ENCODE measurements around the gene USPL1.

DNA sequence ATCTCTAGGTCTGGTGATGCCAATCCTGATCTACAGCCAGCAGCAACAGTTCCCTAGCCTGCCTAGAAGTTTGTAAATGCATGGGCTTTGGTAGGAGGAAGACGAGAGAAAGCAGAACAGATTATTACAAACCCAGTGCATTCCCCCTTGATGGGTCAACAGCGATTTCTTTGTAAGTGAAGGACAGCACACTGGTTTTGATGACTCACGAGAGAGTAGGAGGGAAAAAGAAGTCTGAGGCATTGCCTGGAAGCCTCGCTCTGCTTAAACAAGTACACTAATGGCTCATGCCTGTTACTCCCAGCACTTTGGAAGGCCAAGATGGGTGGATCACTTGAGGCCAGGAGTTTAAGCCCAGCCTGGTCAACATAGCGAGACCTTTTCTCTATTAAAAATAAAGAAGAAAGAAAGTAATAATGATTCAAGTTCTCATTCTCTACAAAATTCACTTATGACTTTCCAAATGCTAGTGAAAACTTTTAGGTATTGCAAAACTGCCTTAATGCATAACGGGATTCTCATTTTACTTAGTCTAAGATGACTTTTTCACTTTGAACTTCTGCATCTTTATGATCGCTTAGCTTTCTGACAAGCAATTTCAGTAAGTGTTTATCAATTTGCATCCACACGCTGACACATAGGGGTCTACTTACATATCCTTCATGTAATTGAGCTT is 47.7 kb upstream of the USPL1 start:
- TF ChIP-seq, protein P1, sequence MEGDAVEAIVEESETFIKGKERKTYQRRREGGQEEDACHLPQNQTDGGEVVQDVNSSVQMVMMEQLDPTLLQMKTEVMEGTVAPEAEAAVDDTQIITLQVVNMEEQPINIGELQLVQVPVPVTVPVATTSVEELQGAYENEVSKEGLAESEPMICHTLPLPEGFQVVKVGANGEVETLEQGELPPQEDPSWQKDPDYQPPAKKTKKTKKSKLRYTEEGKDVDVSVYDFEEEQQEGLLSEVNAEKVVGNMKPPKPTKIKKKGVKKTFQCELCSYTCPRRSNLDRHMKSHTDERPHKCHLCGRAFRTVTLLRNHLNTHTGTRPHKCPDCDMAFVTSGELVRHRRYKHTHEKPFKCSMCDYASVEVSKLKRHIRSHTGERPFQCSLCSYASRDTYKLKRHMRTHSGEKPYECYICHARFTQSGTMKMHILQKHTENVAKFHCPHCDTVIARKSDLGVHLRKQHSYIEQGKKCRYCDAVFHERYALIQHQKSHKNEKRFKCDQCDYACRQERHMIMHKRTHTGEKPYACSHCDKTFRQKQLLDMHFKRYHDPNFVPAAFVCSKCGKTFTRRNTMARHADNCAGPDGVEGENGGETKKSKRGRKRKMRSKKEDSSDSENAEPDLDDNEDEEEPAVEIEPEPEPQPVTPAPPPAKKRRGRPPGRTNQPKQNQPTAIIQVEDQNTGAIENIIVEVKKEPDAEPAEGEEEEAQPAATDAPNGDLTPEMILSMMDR (IDR thresholded peaks at IDR 0.05): no peak
- TF ChIP-seq POLR2A (IDR thresholded peaks at IDR 0.05): no peak

All from ovary (tissue), 3 donors.